ENCODE results near the gene CDR2. TPM values are rescaled to one million over a fixed set of nuclear protein-coding genes. Genes with fewer than 3 reads are reported as not detected.

CDR2 gene
- total and polyA plus RNA-seq, 9 of the 15 experiments (the other 6 are each of a cell fraction or from before 2014, with no cell fraction given): 4.6 to 30.3 (median 19.9) TPM

DNA sequence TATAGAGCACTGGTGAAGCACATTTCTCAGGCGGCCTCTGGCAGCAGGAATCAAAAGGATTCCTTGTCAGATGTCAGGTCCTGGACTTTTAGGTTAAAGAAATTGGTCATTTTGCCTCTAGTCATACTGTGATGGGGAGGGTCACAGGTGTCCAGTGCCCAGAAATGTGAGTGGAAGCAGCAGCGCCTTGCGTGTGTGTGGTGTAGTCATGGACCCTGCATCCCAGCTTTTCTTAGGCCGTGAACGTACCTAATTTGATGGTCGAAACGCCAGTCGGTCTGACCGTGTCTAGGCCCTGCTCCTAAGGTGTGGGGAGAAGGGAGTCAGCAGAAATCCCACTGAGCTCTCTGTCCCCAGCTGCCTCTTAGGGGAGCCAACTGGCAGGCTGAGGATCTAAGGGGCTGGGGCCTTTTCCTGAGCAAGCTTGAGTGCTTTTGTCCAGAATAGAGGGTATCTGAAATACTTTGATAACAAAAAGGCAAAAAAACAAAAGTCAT is 45.2 kb downstream of the CDR2 start:
- Histone ChIP-seq H3K9me3 (replicated peaks; ENCODE audit: control insufficient read depth, insufficient read depth, low read depth, low read length) (no peaks in the 10 kb centered on the region), H2AFZ (ENCODE audit: low read depth, low read length) (no peak overlapping the region), H3K27ac (ENCODE audit: extremely low read depth, low read depth, low read length) (no peak overlapping the region), H4K20me1 (replicated peaks; ENCODE audit: control insufficient read depth, insufficient read depth, low read length) (peaks cover 6% of the 10 kb centered on the region; the same call in 1 of the 2 replicates), H3K4me1 (replicated peaks in 1 of 2; ENCODE audit: control insufficient read depth in 2 of 2, insufficient read depth in 2 of 2, low read length in 2 of 2) (peaks cover 0 to 4% of the 10 kb centered on the region in 2 experiments; a peak in 1 of 5 replicates), H3K4me2 (ENCODE audit: insufficient read depth, low read length) (no peak overlapping the region), H3K9me1 (ENCODE audit: control insufficient read depth, insufficient read depth, low read length) (no peaks in the 10 kb centered on the region), H3K36me3 (ENCODE audit: control insufficient read depth, insufficient read depth, low read length) (peaks cover 97% of the 10 kb centered on the region), H3K4me3 (no peak overlapping the region), H3K79me2 (ENCODE audit: control insufficient read depth, insufficient read depth, low read length) (no peaks in the 10 kb centered on the region), H3K27me3 (ENCODE audit: control insufficient read depth in 2 of 2, insufficient read depth in 2 of 2, low read length in 2 of 2) (no peaks in the 10 kb centered on the region), H3K9ac (ENCODE audit: insufficient read depth in 1 of 2, low read depth in 2 of 2, low read length in 2 of 2) (no peak overlapping the region)
- in situ Hi-C loops (cut with MboI): no loop called here
- ATAC-seq: no peak
- TSS peak; percentile 24 for BruUV-seq (replicated peaks)
- 93% methylated on average over 9 of the region's 9 CpGs for WGBS (ENCODE audit: insufficient coverage, low coverage, missing lambda C conversion rate)
- TF ChIP-seq CUX1 (CRISPR knock-in tag; IDR thresholded peaks at IDR 0.05) (no peak), FIP1L1 (IDR thresholded peaks at IDR 0.05; ENCODE audit: low read depth, low read length, poor library complexity, severe bottlenecking) (no peak), EP400 (IDR thresholded peaks at IDR 0.05) (no peak)
- TF ChIP-seq, protein P1, sequence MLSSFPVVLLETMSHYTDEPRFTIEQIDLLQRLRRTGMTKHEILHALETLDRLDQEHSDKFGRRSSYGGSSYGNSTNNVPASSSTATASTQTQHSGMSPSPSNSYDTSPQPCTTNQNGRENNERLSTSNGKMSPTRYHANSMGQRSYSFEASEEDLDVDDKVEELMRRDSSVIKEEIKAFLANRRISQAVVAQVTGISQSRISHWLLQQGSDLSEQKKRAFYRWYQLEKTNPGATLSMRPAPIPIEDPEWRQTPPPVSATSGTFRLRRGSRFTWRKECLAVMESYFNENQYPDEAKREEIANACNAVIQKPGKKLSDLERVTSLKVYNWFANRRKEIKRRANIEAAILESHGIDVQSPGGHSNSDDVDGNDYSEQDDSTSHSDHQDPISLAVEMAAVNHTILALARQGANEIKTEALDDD (IDR thresholded peaks at IDR 0.05): no peak
- CTCF ChIA-PET (ENCODE audit: low intra/inter-chr PET ratio): interaction anchor here (0.6 kb wide), 1 partner anchor 1522 kb away, joined by 3 read pairs; no protein-coding TSS in a partner anchor
- DNase-seq (ENCODE audit: extremely low read depth in 1 of 4, low spot score in 3 of 4): no peak
- intact Hi-C loops (cut with micrococcal nuclease): loop anchor here (10.0 kb wide), 1 partner anchor 1144 kb away; no protein-coding TSS in a partner anchor
- FAIRE-seq: no peak
- POLR2A ChIA-PET: interaction anchor here (0.6 to 1.0 kb wide), 5 partner anchors 8 to 1289 kb away, joined by 3 to 4 read pairs (median 3); no protein-coding TSS in a partner anchor
